ENCODE measurements around the gene DYNC2LI1.

DYNC2LI1 gene

DNA sequence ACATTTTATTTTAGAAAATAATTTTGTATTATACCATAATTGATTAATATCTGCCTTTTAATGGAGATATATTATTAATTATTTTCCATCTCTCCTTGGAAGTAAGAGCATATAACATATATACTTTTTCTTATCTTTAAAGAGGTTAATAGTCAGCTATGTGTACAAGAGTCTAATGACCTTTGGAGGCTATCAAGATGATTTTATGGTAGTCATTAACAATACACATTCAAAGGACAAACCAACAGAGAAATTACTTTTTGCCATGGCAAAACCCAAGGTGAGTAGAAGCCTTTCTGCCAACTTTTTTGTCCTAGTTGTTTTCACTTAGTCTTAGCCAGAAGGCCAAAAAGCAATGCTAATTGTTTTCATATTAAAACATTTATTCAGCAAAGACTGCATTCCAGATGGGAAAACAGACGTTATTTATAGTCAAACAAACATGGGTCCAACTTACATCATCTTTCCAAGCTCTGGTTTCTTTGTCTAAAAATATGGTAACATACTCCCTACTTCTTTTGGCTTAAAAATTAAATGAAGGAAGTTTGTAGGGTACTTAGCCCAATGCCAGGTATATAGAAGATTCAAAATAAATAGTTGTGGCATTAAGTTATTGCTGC, 9.6 kb upstream of the DYNC2LI1 start:
- DNase-seq = no peak

DNA sequence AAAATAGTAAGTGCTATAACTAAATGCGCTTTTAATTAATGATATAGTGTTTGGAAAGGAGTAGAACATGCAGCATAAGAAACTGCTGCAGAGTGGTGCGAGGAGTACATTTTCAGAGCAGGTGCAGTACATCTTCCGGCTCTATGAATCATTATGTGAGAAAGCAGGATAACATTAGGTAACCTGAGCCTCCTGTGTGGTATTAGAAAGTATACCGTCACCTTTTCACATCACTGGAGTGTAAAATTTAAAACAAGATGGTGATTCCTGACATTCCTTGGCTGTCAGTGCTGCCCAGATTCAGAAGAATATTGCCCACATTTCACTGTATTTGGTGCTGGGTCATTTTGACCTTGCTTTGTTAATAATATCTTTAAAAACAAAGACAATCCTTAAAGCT, 7.8 kb upstream of the DYNC2LI1 start:
- peak; percentile 89 for DNase-seq

DNA sequence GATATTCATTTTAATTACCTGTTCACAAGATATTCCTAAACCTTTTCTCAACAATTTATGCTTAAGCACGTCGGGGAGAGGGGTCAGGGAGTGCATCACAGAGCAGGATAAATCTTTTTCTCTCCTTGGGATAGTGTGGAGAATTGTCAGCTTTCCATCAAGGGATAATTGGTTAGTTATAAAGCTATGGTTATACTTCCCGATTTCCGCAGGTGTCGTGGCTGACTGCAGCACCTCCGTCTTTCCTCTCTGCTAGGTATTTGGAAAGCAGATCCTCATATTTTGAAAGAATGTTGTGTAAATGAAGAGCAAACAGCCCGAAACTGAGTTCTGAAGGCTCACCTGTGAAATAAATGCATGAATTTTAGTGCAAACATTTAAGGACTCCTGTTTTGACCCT, 778 bp downstream of the DYNC2LI1 start:
- DNase-seq = no peak

DNA sequence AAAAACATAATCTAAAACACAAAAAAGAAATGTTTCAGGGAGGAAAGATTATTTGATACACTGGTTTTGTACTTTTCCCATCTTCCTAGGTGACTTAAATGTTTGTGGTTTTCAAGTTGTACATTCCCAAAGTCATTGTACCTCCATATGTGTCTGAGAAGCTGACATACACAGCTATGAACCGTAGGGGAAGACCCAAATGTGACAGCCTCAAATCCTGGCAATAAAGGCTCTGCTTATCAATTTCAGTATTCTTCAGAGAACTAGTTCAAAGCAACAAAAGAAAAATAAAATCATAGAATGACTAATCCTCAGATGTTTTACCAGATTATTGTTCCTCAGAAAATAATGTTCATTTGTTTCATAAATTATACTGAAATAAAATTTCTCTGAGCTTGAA, 2.5 kb downstream of the DYNC2LI1 start:
- no peak for DNase-seq

DNA sequence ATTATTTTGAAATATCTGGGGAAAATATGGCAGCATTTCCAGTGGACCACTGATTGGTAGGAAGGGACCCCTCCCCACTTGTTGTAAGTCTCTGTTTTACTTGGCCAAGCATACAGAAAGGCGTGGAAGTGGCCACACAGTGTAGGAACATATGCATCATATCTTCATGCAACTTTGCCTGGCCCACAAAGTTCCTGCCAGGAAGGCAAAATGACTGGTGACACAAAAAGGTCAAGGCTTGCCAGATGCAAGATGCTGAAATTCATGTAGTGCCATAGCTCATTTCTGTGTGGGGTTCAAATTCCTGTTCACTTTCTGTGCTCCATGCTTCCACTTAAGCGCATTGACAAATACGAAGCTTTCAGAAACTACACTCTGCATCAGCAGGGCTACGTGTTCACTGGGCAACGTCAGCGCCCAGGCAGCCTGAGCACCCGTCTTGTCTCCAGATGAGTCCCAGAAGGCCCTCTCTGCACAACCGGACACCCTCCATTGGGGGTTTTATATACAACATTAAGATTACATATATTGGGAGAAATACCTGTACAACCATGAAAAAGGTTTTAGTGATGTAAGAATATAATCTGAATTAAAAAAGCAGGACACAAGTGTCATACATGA, 3.6 kb downstream of the DYNC2LI1 start:
- no peak for DNase-seq

DNA sequence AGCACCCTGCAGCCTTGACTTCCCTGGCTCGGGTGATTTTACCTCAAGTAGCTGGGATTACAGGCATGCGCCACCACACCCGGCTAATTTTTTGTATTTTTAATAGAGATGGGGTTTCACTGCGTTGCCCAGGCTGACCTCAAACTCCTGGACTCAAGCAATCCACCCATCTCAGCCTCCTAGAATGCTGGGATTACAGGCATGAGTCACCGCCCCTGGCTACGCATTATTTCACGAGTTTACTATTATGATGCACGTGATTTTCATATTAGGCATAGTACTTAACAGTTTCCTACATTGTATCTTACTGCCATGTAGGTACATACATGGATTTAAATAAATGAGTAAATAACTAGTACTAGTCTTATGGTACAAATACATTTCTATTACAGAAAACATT, 4.4 kb downstream of the DYNC2LI1 start:
- DNase-seq = no peak

DNA sequence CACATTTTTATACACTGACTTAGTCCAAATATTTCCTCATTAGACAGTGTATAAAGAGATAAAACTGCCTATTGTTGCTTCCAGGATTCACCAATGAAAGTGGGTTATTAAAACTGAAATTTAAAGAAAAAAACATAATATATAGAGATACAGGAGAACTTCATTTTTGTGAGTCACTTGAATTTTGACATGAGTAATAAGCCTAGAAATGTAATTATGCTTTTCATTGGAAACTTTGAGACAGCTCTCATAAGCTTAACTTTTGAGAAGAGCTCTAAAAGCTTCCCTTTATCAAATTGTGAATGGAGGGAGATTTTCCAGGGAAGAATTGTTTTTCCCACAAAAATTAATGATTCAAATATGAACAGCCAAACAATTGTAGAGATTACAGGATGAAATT, 14.1 kb downstream of the DYNC2LI1 start:
- no peak for DNase-seq

DNA sequence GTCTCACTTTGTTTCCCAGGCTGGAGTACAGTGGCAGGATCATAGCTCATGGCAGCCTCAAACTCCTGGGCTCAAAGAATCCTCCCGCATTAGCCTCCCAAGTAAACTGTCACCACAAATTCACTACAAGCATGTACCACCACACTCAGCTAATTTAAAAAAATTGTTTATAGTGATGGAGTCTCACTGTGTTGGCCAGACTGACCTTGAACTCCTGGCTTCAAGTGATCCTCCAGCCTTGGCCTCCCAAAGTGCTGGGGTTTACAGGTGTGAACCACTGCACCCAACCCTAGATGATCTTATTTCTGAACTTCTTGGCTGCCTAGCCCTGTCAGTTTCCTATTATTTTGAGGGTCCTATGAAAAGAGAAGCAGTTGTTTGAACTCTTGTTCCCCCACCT, 14.8 kb downstream of the DYNC2LI1 start:
- no peak for DNase-seq

DNA sequence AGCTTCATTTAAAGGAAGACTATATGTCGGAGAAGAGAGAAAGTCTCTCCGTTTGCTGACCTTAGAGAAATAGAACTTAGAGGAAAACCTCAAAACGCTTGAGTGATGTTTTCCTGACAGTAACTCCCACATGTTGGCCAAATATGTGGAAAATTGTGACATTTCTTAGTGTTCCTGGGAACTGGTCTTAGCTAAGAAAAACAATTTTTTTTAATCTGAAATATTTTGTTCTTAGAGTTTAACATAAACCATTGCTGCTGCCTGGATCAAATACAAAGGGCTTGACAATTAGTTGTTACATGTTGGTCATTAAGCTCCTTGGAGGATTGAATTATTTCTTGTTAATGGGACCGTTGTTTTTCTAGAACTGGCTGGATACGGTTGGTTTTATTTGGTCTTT, 16.3 kb downstream of the DYNC2LI1 start:
- DNase-seq = no peak

DNA sequence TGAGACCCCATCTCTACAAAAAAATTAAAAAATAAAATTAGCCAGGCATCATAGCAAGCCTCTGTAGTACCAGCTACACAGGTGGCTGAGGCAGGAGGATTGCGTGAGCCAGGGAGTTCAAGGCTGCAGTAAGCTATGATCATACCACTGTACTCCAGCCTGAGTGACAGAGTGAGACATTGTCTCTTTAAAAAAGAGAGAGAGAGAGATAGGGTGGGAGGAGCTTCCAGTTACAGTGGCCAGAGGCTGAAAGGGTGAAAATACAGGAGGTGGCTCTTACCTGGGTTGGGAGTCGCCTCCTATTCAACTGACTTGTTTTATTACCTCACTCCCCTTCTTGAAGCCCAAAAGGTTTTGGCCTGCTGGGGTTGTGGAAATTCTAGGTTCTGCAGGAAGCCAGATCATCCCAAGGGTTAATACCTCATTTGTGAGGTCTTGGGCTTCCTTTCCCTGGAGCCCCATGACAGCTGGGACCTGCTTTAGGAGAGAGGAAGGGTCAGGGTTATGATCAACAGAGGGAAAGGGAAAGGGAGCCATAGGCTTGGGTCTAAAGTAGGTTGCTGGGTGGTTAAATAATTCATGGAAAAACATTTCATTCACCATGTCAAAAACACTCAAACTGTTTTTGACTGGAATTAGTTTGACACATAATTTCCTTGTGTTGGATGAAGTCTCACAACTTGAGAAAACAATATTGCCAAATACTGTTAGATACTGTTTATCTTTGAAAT, 17.4 kb downstream of the DYNC2LI1 start:
- no peak for DNase-seq

DNA sequence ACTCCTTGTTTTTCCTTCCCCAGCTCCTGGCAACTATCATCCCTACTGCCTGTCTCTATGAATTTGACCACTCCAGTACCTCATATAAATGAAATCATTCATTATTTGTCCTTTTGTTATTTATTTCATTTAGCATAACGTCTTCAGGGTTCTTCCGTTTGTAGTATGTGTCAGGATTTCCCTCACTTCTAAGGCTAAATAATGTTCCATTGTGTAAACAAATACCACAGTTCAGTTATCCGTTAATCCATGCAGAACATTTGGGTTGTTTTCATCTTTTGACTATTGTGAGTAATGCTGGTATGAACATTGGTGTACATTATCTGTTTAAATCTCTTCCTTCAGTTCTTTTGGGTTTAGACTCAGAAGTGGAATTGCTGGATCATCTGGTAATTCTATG, 18.8 kb downstream of the DYNC2LI1 start:
- DNase-seq = peak; percentile 83

DNA sequence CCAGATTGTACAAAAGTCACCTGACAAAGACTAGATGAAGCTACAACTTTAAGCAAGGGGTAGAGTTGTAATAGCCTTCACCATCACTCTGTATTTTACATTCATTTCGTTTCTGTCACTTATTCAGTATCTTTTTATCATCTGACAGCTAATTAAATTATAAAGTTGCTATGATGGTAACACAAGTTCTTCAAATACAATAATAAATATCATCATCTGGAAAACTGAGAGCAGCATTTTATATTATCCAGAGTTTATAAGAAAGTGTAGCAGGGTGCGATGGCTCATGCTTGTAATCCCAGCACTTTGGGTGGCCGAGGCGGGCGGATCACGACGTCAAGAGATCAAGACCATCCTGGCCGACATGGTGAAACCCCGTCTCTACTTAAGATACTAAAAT, 21.1 kb downstream of the DYNC2LI1 start:
- DNase-seq = no peak

DNA sequence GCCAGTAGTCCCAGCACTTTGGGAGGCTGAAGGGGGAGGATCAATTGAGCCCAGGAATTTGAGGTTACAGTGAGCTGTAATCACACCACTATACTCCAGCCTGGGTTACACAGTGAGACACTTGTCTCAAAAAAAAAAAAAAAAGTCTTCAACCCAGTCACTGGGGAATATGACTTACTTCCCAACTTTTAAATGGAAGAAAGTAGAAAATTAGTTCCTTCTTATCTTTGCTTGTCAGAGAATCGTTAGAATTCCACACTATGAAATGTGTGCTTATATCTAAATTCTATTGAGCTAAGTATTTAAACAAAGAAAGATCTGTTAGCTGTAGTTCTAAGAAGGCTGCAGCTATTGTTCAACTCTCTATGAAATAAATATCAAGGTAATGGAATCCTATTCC, 22.4 kb downstream of the DYNC2LI1 start:
- no peak for DNase-seq

DNA sequence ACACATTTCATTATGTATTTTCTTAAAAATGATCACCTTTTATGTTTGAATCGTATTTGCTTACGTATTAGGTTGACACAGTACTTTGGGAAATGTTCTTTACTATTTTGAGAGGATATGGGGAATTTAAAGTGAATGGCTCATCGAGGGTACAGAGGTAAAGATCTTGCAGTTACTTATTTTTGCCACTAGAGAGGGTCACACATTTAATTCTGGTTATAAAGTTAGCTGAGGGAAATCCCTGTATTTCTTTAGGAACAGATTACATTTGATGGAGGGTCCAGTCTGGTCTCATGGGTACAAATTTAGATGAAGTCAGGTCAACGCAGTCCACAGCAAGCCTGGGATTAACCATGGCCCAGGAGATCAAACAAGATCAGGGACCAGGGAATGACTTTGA, 24.5 kb downstream of the DYNC2LI1 start:
- no peak for DNase-seq

DNA sequence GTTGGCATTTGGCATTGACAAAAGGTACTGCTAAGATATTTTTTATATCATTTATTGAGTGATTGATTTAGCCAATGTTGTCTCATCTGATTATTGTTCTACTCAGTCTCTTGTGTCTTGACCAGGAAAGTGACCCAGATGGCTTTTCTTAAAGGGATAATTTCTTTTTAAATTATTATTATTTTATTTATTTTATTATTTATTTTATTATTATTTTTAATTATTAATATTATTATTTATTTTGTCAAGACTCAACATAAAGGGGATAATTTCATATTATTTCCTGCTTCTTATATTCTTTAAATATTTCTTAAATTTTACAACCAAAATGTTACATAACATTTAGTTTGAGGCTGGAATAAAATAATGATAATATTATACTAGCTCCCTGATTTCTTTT, 27.1 kb downstream of the DYNC2LI1 start:
- DNase-seq = no peak

DNA sequence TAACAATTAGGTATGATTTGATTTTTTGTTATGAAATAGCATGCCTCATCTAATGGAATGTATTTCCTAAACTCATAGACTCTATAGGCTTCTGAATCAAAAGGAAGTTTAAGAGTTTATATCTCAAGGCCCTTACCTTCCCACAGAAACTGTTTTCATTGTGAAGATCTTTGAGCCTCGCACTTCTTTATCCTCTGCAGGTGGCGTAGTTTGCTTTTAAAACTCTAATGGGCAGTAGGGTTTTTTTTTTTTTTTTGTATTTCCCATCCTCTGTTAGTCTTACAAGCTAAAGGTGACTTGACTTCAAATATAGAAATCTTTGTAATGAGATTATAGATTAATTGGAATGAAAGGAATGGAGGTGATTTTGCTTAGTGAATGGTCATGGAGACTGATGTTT, 28.3 kb downstream of the DYNC2LI1 start:
- no peak for DNase-seq

DNA sequence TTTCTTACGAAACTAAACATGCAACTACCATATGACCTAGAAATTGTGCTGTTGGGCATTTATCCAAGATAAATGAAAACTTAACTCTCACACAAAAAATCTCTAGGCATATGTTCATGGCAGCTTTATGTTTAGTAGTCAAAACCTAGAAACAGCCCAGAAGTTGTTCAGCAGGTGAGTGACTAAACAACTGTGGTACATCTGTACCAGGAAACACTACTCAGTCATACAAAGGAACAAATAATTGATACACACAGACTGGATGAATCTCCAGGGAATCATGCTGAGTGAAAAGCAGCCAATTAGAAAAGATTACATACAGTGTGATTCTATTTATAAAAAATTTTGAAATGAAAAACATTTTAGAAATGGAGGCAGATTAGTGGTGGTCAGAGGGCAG, 29.3 kb downstream of the DYNC2LI1 start:
- no peak for DNase-seq

DNA sequence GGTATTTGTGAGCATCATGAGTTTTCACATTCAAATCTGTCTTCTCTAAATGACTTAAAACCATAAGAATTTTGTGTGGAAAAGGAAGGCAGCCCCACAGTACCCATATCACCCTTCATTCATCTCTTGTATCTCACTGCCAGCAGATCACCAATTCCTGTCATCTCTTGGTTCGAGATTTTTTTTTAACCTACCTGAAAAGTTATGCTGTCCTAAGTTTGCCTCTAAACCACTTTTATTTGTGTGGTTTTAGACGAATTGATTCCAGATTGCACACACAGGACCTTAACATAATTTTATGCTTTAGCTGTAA, 32.8 kb downstream of the DYNC2LI1 start:
- DNase-seq = no peak

DNA sequence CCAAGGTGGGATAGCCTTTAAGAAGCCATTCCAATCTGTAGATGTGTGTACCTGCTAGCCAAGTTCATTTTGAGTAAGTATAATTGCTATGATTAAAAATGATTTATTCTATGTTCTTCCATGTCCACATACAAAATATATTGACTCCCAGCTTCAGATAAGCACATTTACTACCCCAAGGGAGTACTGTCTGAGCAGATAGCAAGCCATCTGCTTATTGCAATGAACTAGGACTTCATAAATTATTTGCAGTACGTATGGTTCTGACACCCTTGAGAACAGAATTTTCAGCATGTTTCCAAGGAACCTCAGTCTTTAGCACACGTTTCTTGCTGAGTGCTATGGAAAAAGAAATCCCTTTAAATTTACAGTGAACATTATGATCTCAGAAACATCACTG, 36.6 kb downstream of the DYNC2LI1 start:
- no peak for DNase-seq

DNA sequence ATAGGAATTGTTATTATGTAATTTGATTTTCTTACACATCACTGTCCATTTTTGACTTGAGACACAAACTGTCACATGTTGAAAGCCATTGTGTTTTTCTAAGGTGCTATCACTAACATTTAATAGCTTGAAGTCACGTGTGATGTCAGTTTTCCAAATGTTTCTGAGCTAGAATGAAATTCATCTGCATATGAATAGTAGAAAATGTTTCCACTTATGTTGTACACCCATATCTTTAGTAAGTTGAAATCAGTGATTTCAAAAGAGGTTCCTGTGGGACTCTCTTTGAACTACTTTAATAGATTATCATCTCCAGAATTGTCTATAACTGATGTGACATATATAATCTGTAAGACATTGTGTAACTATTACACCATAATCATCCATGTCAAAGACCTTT, 37.0 kb downstream of the DYNC2LI1 start:
- DNase-seq = no peak

DNA sequence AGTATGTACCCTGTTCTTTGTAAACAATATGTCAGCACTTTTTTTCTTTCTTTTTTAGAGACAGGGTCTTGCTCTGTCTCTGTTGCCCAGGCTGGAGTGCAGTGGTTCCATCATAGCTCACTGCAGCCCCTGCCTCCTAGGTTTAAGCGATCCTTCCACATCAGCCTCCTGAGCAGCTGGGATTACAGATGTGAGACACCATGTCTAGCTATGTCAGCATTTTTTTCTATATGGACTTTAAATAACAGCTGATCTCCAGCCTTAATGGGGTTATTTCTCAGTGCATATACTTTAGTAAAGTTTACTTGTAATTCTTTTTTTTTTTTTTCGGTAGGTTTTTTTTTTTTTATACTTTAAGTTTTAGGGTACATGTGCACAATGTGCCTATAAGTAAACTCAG, 38.2 kb downstream of the DYNC2LI1 start:
- no peak for DNase-seq

DNA sequence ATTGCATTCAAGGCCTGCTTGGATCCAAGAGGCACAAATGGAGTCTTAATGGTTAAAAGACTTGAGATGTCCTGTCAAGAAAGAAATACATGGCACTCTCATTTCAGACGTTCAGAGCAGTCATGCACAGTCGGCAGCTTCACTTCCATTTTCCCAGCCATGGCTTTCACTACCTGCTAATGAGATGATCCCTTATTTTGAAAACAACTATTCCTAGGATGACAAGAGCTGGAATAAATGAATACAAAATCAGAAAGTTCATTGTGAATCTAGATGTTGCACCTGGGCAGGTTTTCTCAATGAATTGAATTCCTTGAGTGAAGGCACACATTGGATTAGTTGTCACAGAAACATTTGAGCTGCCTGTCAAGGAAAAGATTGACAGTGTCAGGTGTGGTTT, 39.1 kb downstream of the DYNC2LI1 start:
- no peak for DNase-seq

DNA sequence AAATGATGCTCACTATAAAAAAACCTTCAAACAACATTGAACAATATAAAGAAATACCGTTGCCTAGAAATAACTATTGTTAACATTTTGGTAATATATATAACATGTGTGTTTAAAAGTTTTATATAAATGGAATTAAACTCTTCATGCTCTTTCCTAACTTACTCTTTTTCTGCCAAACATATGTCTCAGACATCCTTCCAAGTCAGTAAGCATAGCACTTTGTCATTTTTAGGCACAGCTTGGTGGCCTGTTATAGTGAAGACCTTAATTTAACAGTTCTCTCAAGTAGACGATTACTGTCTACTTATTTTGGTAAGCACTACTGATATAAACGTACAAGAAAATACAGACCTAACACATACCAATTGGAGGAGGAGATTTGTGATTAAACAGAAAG, 40.9 kb downstream of the DYNC2LI1 start:
- DNase-seq = no peak

DNA sequence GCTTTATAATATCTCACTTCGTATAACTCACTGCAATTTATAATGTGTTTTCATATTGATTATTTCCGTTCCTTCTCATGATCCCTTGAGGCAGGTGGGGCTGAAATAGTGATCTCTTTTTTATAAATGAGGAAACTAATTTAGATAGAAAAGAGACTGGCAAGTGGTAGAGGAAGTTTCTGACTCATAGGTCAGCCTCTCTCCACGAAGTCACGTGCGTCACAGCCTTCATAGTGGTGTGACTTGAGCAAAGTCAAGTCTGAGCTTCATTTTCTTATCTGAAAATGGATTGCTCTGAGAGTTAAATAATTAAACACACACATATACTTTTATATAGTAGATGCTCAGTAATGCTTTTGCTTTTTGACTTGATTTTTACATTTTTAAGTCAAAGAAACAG, 44.9 kb downstream of the DYNC2LI1 start:
- DNase-seq = no peak
